H1 (cell line): ENCODE results near the gene PTPRD. TPM values are rescaled to one million over a fixed set of nuclear protein-coding genes. Genes with fewer than 3 reads are reported as not detected.

Experiments used
- CTCF ChIA-PET: fragments of 300-600 bp; sonication (Branson Sonifier 250); formaldehyde crosslinking; loops from one replicate; lab custom pipeline; 2021; ENCODE audit not compliant: partially characterized antibody; lab: Charles Lee
- POLR2A ChIA-PET: fragments of 300-600 bp; sonication (Branson Sonifier 250); formaldehyde crosslinking; loops from one replicate; lab custom pipeline; 2021; ENCODE audit warnings: inconsistent platforms; ENCODE audit not compliant: partially characterized antibody; lab: Charles Lee
- DNase-seq, 2 experiments: peaks; one replicate each; pipeline versions ENCODE4 v3.0.0 to v3.0.0-alpha.2; 2010 to 2022; ENCODE audit warnings: low spot score in 2 of 2, low read depth in 1 of 2, mixed read lengths in 1 of 2
- FAIRE-seq: peaks from 2 replicates; lab custom pipeline; 2011; peaks lifted over from hg19 to GRCh38; lab: Jason Lieb, UNC
- H2AFZ ChIP-seq: 2 replicates; pipeline ENCODE4 v1.8.1; 2012; ENCODE audit warnings: low read length, inconsistent platforms
- H2AK5ac ChIP-seq: 2 replicates; pipeline ENCODE4 v1.6.1; 2013; ENCODE audit warnings: low read depth, low read length
- H2BK120ac ChIP-seq: replicated peaks from 2 replicates; pipeline ENCODE3; 2013; ENCODE audit warnings: low read depth, low read length, inconsistent platforms
- H2BK12ac ChIP-seq: 2 replicates; pipeline ENCODE4 v1.6.1; 2013; ENCODE audit warnings: low read depth, low read length
- H2BK15ac ChIP-seq: 2 replicates; pipeline ENCODE4 v1.6.1; 2013; ENCODE audit warnings: low read length
- H2BK20ac ChIP-seq: 2 replicates; pipeline ENCODE4 v1.6.1; 2013; ENCODE audit warnings: low read length
- H2BK5ac ChIP-seq: 2 replicates; pipeline ENCODE4 v1.6.1; 2013; ENCODE audit warnings: low read depth, low read length
- H3K14ac ChIP-seq: 2 replicates; pipeline ENCODE4 v1.6.1; 2013; ENCODE audit warnings: inconsistent platforms; ENCODE audit not compliant: insufficient read length
- H3K18ac ChIP-seq: 2 replicates; pipeline ENCODE4 v1.6.1; 2013; ENCODE audit warnings: low read length; ENCODE audit errors: extremely low read depth
- H3K23ac ChIP-seq: 2 replicates; pipeline ENCODE4 v1.6.1; 2013; ENCODE audit warnings: inconsistent platforms; ENCODE audit not compliant: insufficient read length
- H3K23me2 ChIP-seq: 2 replicates; pipeline ENCODE4 v1.6.1; 2013; ENCODE audit warnings: low read depth, low read length
- H3K27ac ChIP-seq: 2 replicates; pipeline ENCODE4 v1.6.1; 2011; ENCODE audit warnings: low read depth, low read length, inconsistent platforms
- H3K27me3 ChIP-seq, 4 experiments: replicated peaks in 1 of 4; 1 replicate in 1 of 4; 2 replicates in 3 of 4; pipeline versions ENCODE4 v1.6.1 to v1.8.1; 2011 to 2013; ENCODE audit warnings: low read length in 3 of 4, mild to moderate bottlenecking in 3 of 4, inconsistent platforms in 2 of 4, mixed read lengths in 2 of 4, moderate library complexity in 1 of 4; ENCODE audit not compliant: control insufficient read depth in 3 of 4, insufficient read depth in 3 of 4; ENCODE audit errors: extremely low read depth in 1 of 4
- H3K36me3 ChIP-seq, 4 experiments: 2 replicates each; pipeline versions ENCODE4 v1.6.1 to v1.8.1; 2011 to 2013; ENCODE audit warnings: mild to moderate bottlenecking in 4 of 4, low read length in 3 of 4, moderate library complexity in 2 of 4, control low read depth in 1 of 4, inconsistent platforms in 1 of 4; ENCODE audit not compliant: insufficient read depth in 4 of 4, control insufficient read depth in 2 of 4
- H3K4ac ChIP-seq: replicated peaks from 2 replicates; pipeline ENCODE3; 2013; ENCODE audit warnings: low read length, low read depth, mixed read lengths, inconsistent platforms; ENCODE audit not compliant: insufficient read length
- H3K4me1 ChIP-seq, 4 experiments: replicated peaks in 1 of 4; 1 replicate in 1 of 4; 2 replicates in 3 of 4; pipeline versions ENCODE4 v1.6.1 to v1.8.1; 2011 to 2013; ENCODE audit warnings: low read length in 3 of 4, inconsistent platforms in 2 of 4, mixed read lengths in 1 of 4; ENCODE audit not compliant: insufficient read depth in 4 of 4, control insufficient read depth in 3 of 4
- H3K4me2 ChIP-seq, 2 experiments: 2 replicates each; pipeline versions ENCODE4 v1.6.1 to v1.8.1; 2011 to 2013; ENCODE audit warnings: low read depth in 2 of 2, low read length in 2 of 2, control low read depth in 1 of 2, inconsistent platforms in 1 of 2, mild to moderate bottlenecking in 1 of 2; ENCODE audit not compliant: insufficient read depth in 1 of 2
- H3K4me3 ChIP-seq, 4 experiments: fragments of 200-600, 300-600 bp in 1 of 4; sonication (generic), shearing (Covaris generic), sonication (Bioruptor Twin) in 1 of 4; 2 replicates each; pipeline versions ENCODE4 v1.5.1 to v1.8.1; 2011 to 2016; ENCODE audit warnings: low read length in 4 of 4, low read depth in 3 of 4, control low read depth in 2 of 4, inconsistent platforms in 2 of 4, mild to moderate bottlenecking in 2 of 4, mixed read lengths in 1 of 4, moderate library complexity in 1 of 4; ENCODE audit not compliant: insufficient read depth in 2 of 4; ENCODE audit errors: extremely low read depth in 1 of 4
- H3K56ac ChIP-seq: replicated peaks from 2 replicates; pipeline ENCODE3; 2013; ENCODE audit warnings: low read depth, mild to moderate bottlenecking, mixed read lengths, low read length, inconsistent platforms; ENCODE audit not compliant: insufficient read length
- H3K79me1 ChIP-seq: 2 replicates; pipeline ENCODE4 v1.6.1; 2013; ENCODE audit warnings: low read depth, low read length, control low read depth
- H3K79me2 ChIP-seq, 2 experiments: 2 replicates each; pipeline versions ENCODE4 v1.6.1 to v1.8.1; 2012 to 2013; ENCODE audit warnings: low read length in 2 of 2, mild to moderate bottlenecking in 2 of 2, inconsistent platforms in 1 of 2; ENCODE audit not compliant: insufficient read depth in 2 of 2, control insufficient read depth in 1 of 2
- H3K9ac ChIP-seq, 4 experiments: replicated peaks in 1 of 4; 1 replicate in 1 of 4; 2 replicates in 3 of 4; pipeline versions ENCODE4 v1.6.1 to v1.8.1; 2011 to 2013; ENCODE audit warnings: low read depth in 3 of 4, low read length in 3 of 4, control low read depth in 2 of 4, mild to moderate bottlenecking in 2 of 4, moderate library complexity in 2 of 4, inconsistent platforms in 1 of 4; ENCODE audit errors: extremely low read depth in 1 of 4
- H3K9me3 ChIP-seq, 2 experiments: 2 replicates each; pipeline versions ENCODE4 v1.6.1 to v1.8.1; 2012 to 2013; ENCODE audit warnings: mild to moderate bottlenecking in 2 of 2, moderate library complexity in 2 of 2, control low read depth in 1 of 2, inconsistent platforms in 1 of 2, low read depth in 1 of 2, low read length in 1 of 2, mixed read lengths in 1 of 2; ENCODE audit not compliant: insufficient read depth in 2 of 2
- H4K20me1 ChIP-seq, 2 experiments: replicated peaks in 1 of 2; 2 replicates each; pipeline versions ENCODE3 to v1.8.1; 2011 to 2013; ENCODE audit warnings: inconsistent platforms in 2 of 2, low read length in 2 of 2, mild to moderate bottlenecking in 1 of 2; ENCODE audit not compliant: insufficient read depth in 2 of 2, control insufficient read depth in 1 of 2
- H4K5ac ChIP-seq: 2 replicates; pipeline ENCODE4 v1.6.1; 2013; ENCODE audit warnings: low read length, low read depth, mixed read lengths, inconsistent platforms; ENCODE audit not compliant: insufficient read length
- H4K8ac ChIP-seq: 2 replicates; pipeline ENCODE4 v1.8.0; 2013; ENCODE audit warnings: mild to moderate bottlenecking, moderate library complexity, low read length, inconsistent platforms; ENCODE audit not compliant: insufficient read depth; ENCODE audit errors: extremely low read depth
- H4K91ac ChIP-seq: replicated peaks from 2 replicates; pipeline ENCODE3; 2013; ENCODE audit warnings: low read length, mixed read lengths, inconsistent platforms; ENCODE audit not compliant: insufficient read length
- WGBS, 2 experiments: shearing (Covaris generic) in 1 of 2; methylation state at CpG; one replicate each; pipeline versions ENCODE4 v1.1.6 to v1.1.7; 2013 to 2015; ENCODE audit warnings: low lambda C conversion rate in 2 of 2, mixed read lengths in 2 of 2, inconsistent platforms in 1 of 2, low coverage in 1 of 2, missing lambda C conversion rate in 1 of 2; ENCODE audit not compliant: insufficient replicate concordance in 2 of 2, insufficient coverage in 1 of 2, insufficient read length in 1 of 2; ENCODE audit errors: extremely low coverage in 1 of 2, missing lambda C conversion rate in 1 of 2; 5-methylcytosine and 5-hydroxymethylcytosine counted together
- polyA plus RNA-seq, 7 experiments: library from polyadenylated mRNA; depleted of rRNA in 3 of 7; stranded (reverse) in 5 of 7; unstranded in 2 of 7; fragments of >200 nt in 5 of 7; fragments of 200-250 nt in 2 of 7; gene quantifications; 1 replicate in 5 of 7; 2 replicates in 1 of 7; 4 replicates in 1 of 7; pipeline versions ENCODE4 v1.2.1 to v1.2.3, GENCODE V29; 2011 to 2013; ENCODE audit warnings: missing spikeins in 2 of 7, mixed read lengths in 2 of 7
- total RNA-seq: library from RNA; stranded (reverse); fragmentation: NEBNext Ultra II Directional; extraction: Animal tissue kit (Norgen Biotek cat#: 25700); gene quantifications from 2 replicates; pipeline ENCODE4 v1.2.1, GENCODE V29; 2021
- TF ChIP-seq, protein P1 (sequence below): IDR thresholded peaks from 2 replicates; pipeline ENCODE4 v1.6.1; 2011; ENCODE audit warnings: low read length, improper control_type of control experiment

PTPRD gene
- total and polyA plus RNA-seq, 2 of the 8 experiments (the other 6 are each of a cell fraction or from before 2014, with no cell fraction given) = 17.2 to 77.0 TPM

DNA sequence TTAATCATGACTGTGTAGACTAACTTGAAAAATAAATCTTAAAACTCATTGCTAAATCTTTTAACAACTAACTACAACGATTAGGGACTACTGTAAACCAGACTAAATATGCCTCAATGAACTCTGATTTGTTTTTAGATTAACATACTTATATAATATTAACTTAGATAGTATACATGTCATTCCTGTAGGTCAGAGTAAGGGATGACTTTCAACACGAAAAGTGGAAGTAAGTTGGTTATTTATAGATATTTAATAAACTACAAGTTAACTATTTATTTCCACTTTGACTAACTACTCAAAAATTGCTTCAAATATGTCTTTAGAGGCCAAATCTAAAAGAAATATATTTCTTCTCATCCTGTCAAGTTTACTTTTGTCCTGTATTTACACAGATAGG lies 795.6 kb downstream of the PTPRD start:
- Histone ChIP-seq H2BK12ac (no peak overlapping the region), H4K8ac (no peak overlapping the region), H3K4ac (no peak overlapping the region), H4K5ac (no peak overlapping the region), H4K91ac (no peak overlapping the region), H3K27ac (no peak overlapping the region), H2AK5ac (no peak overlapping the region), H3K14ac (no peak overlapping the region), H3K4me1 (no peaks in the 10 kb centered on the region), H3K79me1 (no peaks in the 10 kb centered on the region), H3K4me3 (no peak overlapping the region), H3K36me3 (no peaks in the 10 kb centered on the region), H3K56ac (no peak overlapping the region), H3K9ac (no peak overlapping the region), H3K23me2 (no peaks in the 10 kb centered on the region), H2BK20ac (no peak overlapping the region), H2AFZ (no peak overlapping the region), H2BK5ac (no peak overlapping the region), H2BK120ac (no peak overlapping the region), H3K4me2 (no peak overlapping the region), H4K20me1 (no peaks in the 10 kb centered on the region), H3K79me2 (no peaks in the 10 kb centered on the region), H3K23ac (no peak overlapping the region), H3K27me3 (no peaks in the 10 kb centered on the region), H3K18ac (no peak overlapping the region), H3K9me3 (no peaks in the 10 kb centered on the region), H2BK15ac (no peak overlapping the region)
- ChIA-PET POLR2A (no interaction called here), CTCF (interaction anchor here (0.9 kb wide), 1 partner anchor 81 kb away, joined by 3 read pairs; no protein-coding TSS in a partner anchor)
- no peak for DNase-seq
- 2% methylated on average over 2 of the region's 2 CpGs; no CpG with 5 or more reads in 1 of the 2 experiments for WGBS, 2 experiments
- FAIRE-seq = no peak
- TF ChIP-seq, protein P1, sequence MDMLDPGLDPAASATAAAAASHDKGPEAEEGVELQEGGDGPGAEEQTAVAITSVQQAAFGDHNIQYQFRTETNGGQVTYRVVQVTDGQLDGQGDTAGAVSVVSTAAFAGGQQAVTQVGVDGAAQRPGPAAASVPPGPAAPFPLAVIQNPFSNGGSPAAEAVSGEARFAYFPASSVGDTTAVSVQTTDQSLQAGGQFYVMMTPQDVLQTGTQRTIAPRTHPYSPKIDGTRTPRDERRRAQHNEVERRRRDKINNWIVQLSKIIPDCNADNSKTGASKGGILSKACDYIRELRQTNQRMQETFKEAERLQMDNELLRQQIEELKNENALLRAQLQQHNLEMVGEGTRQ = no peak
